WTC11 (cell line): Measurements from ENCODE around the gene ASCC3.

Experiments
- USF2 ChIP-seq: sonication (generic); formaldehyde crosslinking; IDR thresholded peaks from 2 replicates; pipeline ENCODE4 v1.8.1; 2023; ENCODE audit warnings: mild to moderate bottlenecking, missing genetic modification reagents, moderate library complexity
- ZMAT4 ChIP-seq: fragments of 250-450 bp; sonication (Bioruptor Pico); IDR thresholded peaks from 2 replicates; pipeline ENCODE4 v1.9.0; 2021; ENCODE audit warnings: mild to moderate bottlenecking

GRCh38 chr6:100876251-100876650, 4.9 kb downstream of the ASCC3 start:
- TF ChIP-seq ZMAT4, result no peak
- no peak for TF ChIP-seq USF2 (CRISPR knock-in tag)
